Measurements from ENCODE around the gene MAB21L1.
A peak's percentile ranks its signal among the peaks of the same experiment; 100 is the strongest.

The MAB21L1 gene

GRCh38 chr13:35479038-35479492 is 2.6 kb upstream of the MAB21L1 start:
- no peak for DNase-seq

- DNase-seq, result no peak
Observed at GRCh38 chr13:35478271-35479037, 2.0 kb upstream of the MAB21L1 start.

- no peak for DNase-seq
Observed at GRCh38 chr13:35477386-35477946, 977 bp upstream of the MAB21L1 start.

- peak; percentile 57 for DNase-seq
Observed at GRCh38 chr13:35475212-35475959, 1.1 kb downstream of the MAB21L1 start.

GRCh38 chr13:35474496-35475211 is 1.8 kb downstream of the MAB21L1 start:
- DNase-seq, result no peak

- no peak for DNase-seq
Observed at GRCh38 chr13:35473802-35474201, 2.7 kb downstream of the MAB21L1 start.

GRCh38 chr13:35473206-35473775 is 3.2 kb downstream of the MAB21L1 start:
- DNase-seq, result no peak

GRCh38 chr13:35472323-35472881 is 4.1 kb downstream of the MAB21L1 start:
- no peak for DNase-seq

- DNase-seq, result no peak
Observed at GRCh38 chr13:35471706-35472322, 4.7 kb downstream of the MAB21L1 start.

GRCh38 chr13:35470671-35471661 is 5.5 kb downstream of the MAB21L1 start:
- no peak for DNase-seq

- DNase-seq, result no peak
Observed at GRCh38 chr13:35469806-35470525, 6.5 kb downstream of the MAB21L1 start.

- DNase-seq, result no peak
Observed at GRCh38 chr13:35468195-35468594, 8.3 kb downstream of the MAB21L1 start.

GRCh38 chr13:35465371-35465770 is 11.1 kb downstream of the MAB21L1 start:
- no peak for DNase-seq

- no peak for DNase-seq
Observed at GRCh38 chr13:35460061-35460460, 16.4 kb downstream of the MAB21L1 start.

GRCh38 chr13:35457258-35457657 is 19.2 kb downstream of the MAB21L1 start:
- no peak for DNase-seq

- DNase-seq, result no peak
Observed at GRCh38 chr13:35455022-35455421, 21.5 kb downstream of the MAB21L1 start.

GRCh38 chr13:35449821-35450220 is 26.7 kb downstream of the MAB21L1 start:
- DNase-seq, result no peak

- DNase-seq, result no peak
Observed at GRCh38 chr13:35448465-35448864, 28.0 kb downstream of the MAB21L1 start.

Data from DMS53 (cell line).